Measurements from ENCODE around the gene CXCL11. TPM values are rescaled to one million over a fixed set of nuclear protein-coding genes. Genes with fewer than 3 reads are reported as not detected.

CXCL11 gene
- polyA plus RNA-seq, 2 of the 4 experiments (the other 2 are of a cell fraction): not detected

- Histone ChIP-seq H3K4me3 (no peak overlapping the region), H3K4me2 (no peak overlapping the region), H3K9me3 (no peaks in the 10 kb centered on the region), H3K27ac (no peak overlapping the region), H3K4me1 (no peaks in the 10 kb centered on the region)
- ATAC-seq: no peak
- DNase-seq (ENCODE audit: low read depth in 1 of 2, low spot score in 1 of 2): no peak
- POLR2A ChIA-PET: no interaction called here
- no peak for FAIRE-seq
- CTCF ChIA-PET: interaction anchor here (1.2 kb wide), 2 partner anchors 63 to 142 kb away, joined by 3 to 4 read pairs; no protein-coding TSS in a partner anchor
- TF ChIP-seq ELK1 (IDR thresholded peaks at IDR 0.05; ENCODE audit: low read depth, low read length) (no peak), NFE2L2 (conservative IDR thresholded peaks at IDR 0.05; ENCODE audit: low read length) (no peak), ZC3H11A (IDR thresholded peaks at IDR 0.05) (no peak), MAFK (IDR thresholded peaks at IDR 0.05; ENCODE audit: partially characterized antibody) (no peak), TP53 (CRISPR knock-in tag; IDR thresholded peaks at IDR 0.05) (no peak), FOSL2 (IDR thresholded peaks at IDR 0.05) (no peak), FOSL2 (CRISPR knock-in tag; IDR thresholded peaks at IDR 0.05) (no peak), EHF (CRISPR knock-in tag; IDR thresholded peaks at IDR 0.05) (no peak), CBX8 (IDR thresholded peaks at IDR 0.05) (no peak), HEYL (CRISPR knock-in tag; IDR thresholded peaks at IDR 0.05) (no peak), JUN (IDR thresholded peaks at IDR 0.05) (no peak), RNF2 (IDR thresholded peaks at IDR 0.05; ENCODE audit: borderline replicate concordance, low read depth) (no peak), NPAS2 (CRISPR knock-in tag; IDR thresholded peaks at IDR 0.05; ENCODE audit: borderline replicate concordance) (no peak), POLR2AphosphoS2 (conservative IDR thresholded peaks at IDR 0.05; ENCODE audit: low read length) (no peak), ZFP36 (IDR thresholded peaks at IDR 0.05; ENCODE audit: borderline replicate concordance, partially characterized antibody) (no peak), SREBF2 (IDR thresholded peaks at IDR 0.05) (no peak), BCL3 (IDR thresholded peaks at IDR 0.05) (no peak), CHD2 (IDR thresholded peaks at IDR 0.05; ENCODE audit: low read length, partially characterized antibody) (no peak), RARB (CRISPR knock-in tag; IDR thresholded peaks at IDR 0.05) (no peak)
These were observed 22.4 kb upstream of the CXCL11 start for GRCh38 chr4:76058302-76058701.

GRCh38 chr4:76055421-76055820 is 19.6 kb upstream of the CXCL11 start:
- Histone ChIP-seq H3K4me3 (no peak overlapping the region), H3K4me1 (no peaks in the 10 kb centered on the region), H3K9me3 (no peaks in the 10 kb centered on the region), H3K27ac (no peak overlapping the region), H3K4me2 (no peak overlapping the region)
- ChIA-PET POLR2A (no interaction called here), CTCF (interaction anchor here (0.6 to 1.7 kb wide), 3 partner anchors 8 to 76 kb away, joined by 3 to 4 read pairs (median 3); no protein-coding TSS in a partner anchor)
- DNase-seq (ENCODE audit: low read depth in 1 of 2, low spot score in 1 of 2): no peak
- no peak for TF ChIP-seq RNF2 (IDR thresholded peaks at IDR 0.05; ENCODE audit: borderline replicate concordance, low read depth)
- no peak for TF ChIP-seq CHD2 (IDR thresholded peaks at IDR 0.05; ENCODE audit: low read length, partially characterized antibody)
- no peak for TF ChIP-seq CBX8 (IDR thresholded peaks at IDR 0.05)
- no peak for TF ChIP-seq ZC3H11A (IDR thresholded peaks at IDR 0.05)
- no peak for TF ChIP-seq USF2 (IDR thresholded peaks at IDR 0.05)
- TF ChIP-seq MAFK (IDR thresholded peaks at IDR 0.05; ENCODE audit: partially characterized antibody): no peak
- TF ChIP-seq KDM1A (IDR thresholded peaks at IDR 0.05; ENCODE audit: low read depth): no peak
- TF ChIP-seq NR3C1 (IDR thresholded peaks at IDR 0.05): no peak
- no peak for TF ChIP-seq MYC (IDR thresholded peaks at IDR 0.05; ENCODE audit: borderline replicate concordance, low read length)
- no peak for TF ChIP-seq RFX5 (IDR thresholded peaks at IDR 0.05)
- no peak for TF ChIP-seq CBX2 (IDR thresholded peaks at IDR 0.05; ENCODE audit: borderline replicate concordance, low read depth)
- TF ChIP-seq SREBF2 (IDR thresholded peaks at IDR 0.05): no peak
- no peak for TF ChIP-seq MAZ (IDR thresholded peaks at IDR 0.05; ENCODE audit: borderline replicate concordance, low read depth, low read length)
- no peak for ATAC-seq
- FAIRE-seq: no peak
- 62% methylated on average over 2 of the region's 2 CpGs for WGBS (ENCODE audit: missing lambda C conversion rate)

All from A549 (cell line).